ENCODE results near the gene CALD1.

The CALD1 gene

GRCh38 chr7:134778941-134779740, at the start of gene CALD1:
TSS of gene CALD1 (plus strand) at chr7:134779634. CDS start at chr7:134867734, 88,100 bp downstream.
- in situ Hi-C loops (cut with HindIII; ENCODE audit: low sequenced_read_pairs): no loop called here
- DNase-seq (ENCODE audit: low read depth): peak; percentile 99
- peak within 1 kb of the TSS; percentile 79 for H3K4me3 ChIP-seq (ENCODE audit: low read depth, low read length)
- TF ChIP-seq, protein P1, sequence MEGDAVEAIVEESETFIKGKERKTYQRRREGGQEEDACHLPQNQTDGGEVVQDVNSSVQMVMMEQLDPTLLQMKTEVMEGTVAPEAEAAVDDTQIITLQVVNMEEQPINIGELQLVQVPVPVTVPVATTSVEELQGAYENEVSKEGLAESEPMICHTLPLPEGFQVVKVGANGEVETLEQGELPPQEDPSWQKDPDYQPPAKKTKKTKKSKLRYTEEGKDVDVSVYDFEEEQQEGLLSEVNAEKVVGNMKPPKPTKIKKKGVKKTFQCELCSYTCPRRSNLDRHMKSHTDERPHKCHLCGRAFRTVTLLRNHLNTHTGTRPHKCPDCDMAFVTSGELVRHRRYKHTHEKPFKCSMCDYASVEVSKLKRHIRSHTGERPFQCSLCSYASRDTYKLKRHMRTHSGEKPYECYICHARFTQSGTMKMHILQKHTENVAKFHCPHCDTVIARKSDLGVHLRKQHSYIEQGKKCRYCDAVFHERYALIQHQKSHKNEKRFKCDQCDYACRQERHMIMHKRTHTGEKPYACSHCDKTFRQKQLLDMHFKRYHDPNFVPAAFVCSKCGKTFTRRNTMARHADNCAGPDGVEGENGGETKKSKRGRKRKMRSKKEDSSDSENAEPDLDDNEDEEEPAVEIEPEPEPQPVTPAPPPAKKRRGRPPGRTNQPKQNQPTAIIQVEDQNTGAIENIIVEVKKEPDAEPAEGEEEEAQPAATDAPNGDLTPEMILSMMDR (IDR thresholded peaks at IDR 0.05; ENCODE audit: low read depth, low read length, missing control alignments): no peak

DNA sequence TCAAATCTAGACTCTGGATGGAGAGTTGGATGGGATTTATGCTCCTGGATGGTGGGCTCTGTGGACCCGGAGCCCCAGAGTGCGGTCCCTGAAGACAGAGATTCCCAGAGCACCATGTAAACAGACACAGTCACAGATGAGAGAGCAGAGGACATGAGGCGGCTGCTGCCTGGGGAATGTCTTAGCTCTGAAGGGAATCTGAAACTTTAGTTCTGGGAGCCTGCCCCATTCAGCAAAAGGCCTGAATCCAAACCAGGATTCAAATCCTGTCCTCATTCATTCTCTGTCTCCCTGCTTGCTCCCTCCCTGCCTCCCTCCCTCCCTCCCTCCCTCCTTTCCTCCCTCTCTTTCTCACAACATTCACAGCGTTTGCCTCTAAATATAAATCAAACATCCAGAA, 49.5 kb upstream of the CALD1 start:
- TF ChIP-seq, protein P1 (IDR thresholded peaks at IDR 0.05; ENCODE audit: low read depth, low read length, missing control alignments): no peak
- in situ Hi-C loops (cut with HindIII; ENCODE audit: low sequenced_read_pairs): no loop called here
- no peak for DNase-seq (ENCODE audit: low read depth)
- no peak overlapping the region for H3K4me3 ChIP-seq (ENCODE audit: low read depth, low read length)

- in situ Hi-C loops (cut with HindIII; ENCODE audit: low sequenced_read_pairs): no loop called here
- TF ChIP-seq, protein P1 (IDR thresholded peaks at IDR 0.05; ENCODE audit: low read depth, low read length, missing control alignments): no peak
- no peak for DNase-seq (ENCODE audit: low read depth)
- no peak overlapping the region for H3K4me3 ChIP-seq (ENCODE audit: low read depth, low read length)
Measured at GRCh38 chr7:134730411-134730829, 49.0 kb upstream of the CALD1 start.

- DNase-seq (ENCODE audit: low read depth): no peak
- in situ Hi-C loops (cut with HindIII; ENCODE audit: low sequenced_read_pairs): no loop called here
- TF ChIP-seq, protein P1 (IDR thresholded peaks at IDR 0.05; ENCODE audit: low read depth, low read length, missing control alignments): no peak
- H3K4me3 ChIP-seq (ENCODE audit: low read depth, low read length): no peak overlapping the region
Measured at GRCh38 chr7:134731616-134732015, 47.8 kb upstream of the CALD1 start.

- TF ChIP-seq, protein P1 (IDR thresholded peaks at IDR 0.05; ENCODE audit: low read depth, low read length, missing control alignments): no peak
- DNase-seq (ENCODE audit: low read depth): no peak
- in situ Hi-C loops (cut with HindIII; ENCODE audit: low sequenced_read_pairs): no loop called here
- no peak overlapping the region for H3K4me3 ChIP-seq (ENCODE audit: low read depth, low read length)
Measured at GRCh38 chr7:134732728-134733127, 46.7 kb upstream of the CALD1 start.

DNA sequence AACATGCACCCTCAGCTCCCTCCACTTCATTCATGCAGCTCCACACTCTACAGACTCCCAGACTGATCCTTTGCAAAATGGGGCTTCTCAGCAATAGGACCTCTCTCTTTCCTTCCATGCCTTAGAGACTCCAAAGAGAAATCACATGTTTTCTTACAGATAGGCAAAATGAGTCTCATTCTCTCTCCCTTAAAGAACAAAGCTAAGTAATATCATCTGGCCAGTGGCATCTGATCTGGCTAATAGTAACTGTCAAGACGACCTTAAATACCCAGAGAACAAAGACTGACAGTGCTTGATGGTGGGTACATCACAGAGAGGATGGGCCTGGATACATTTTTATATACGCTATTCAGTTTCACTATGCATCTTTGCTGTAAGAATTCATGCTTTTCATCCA, 43.1 kb upstream of the CALD1 start:
- in situ Hi-C loops (cut with HindIII; ENCODE audit: low sequenced_read_pairs): no loop called here
- no peak overlapping the region for H3K4me3 ChIP-seq (ENCODE audit: low read depth, low read length)
- TF ChIP-seq, protein P1 (IDR thresholded peaks at IDR 0.05; ENCODE audit: low read depth, low read length, missing control alignments): no peak
- DNase-seq (ENCODE audit: low read depth): no peak

Measured in astrocyte of the cerebellum (primary cell).